Upper lobe of left lung (tissue), 6 donors: Measurements from ENCODE around the gene FYB1. TPM values are rescaled to one million over a fixed set of nuclear protein-coding genes. Genes with fewer than 3 reads are reported as not detected.

Source experiments
- ATAC-seq, 2 donors: fragments of 200-7000 bp; cut with Tn5 transposase; one replicate each; pipeline ENCODE4 v1.9.1; 2022; ENCODE audit warnings: mild to moderate bottlenecking in 2 of 2, moderate library complexity in 2 of 2; ENCODE audit not compliant: low FRiP score in 2 of 2
- DNase-seq, 2 donors: peaks; one replicate each; pipeline ENCODE4 v3.0.0-alpha.2; 2019 to 2020
- H3K27ac ChIP-seq, 4 donors: fragments of 200-600 bp; sonication (generic); one replicate each; pipeline ENCODE4 v1.5.1; 2016 to 2019
- H3K27me3 ChIP-seq, 4 donors: fragments of 200-600 bp; sonication (generic); one replicate each; pipeline ENCODE4 v1.5.1; 2017 to 2019
- H3K36me3 ChIP-seq, 4 donors: fragments of 200-600 bp; sonication (generic); one replicate each; pipeline ENCODE4 v1.5.1; 2016 to 2019
- H3K4me1 ChIP-seq, 4 donors: fragments of 200-600 bp; sonication (generic); one replicate each; pipeline ENCODE4 v1.5.1; 2018 to 2019
- H3K4me3 ChIP-seq, 4 donors: fragments of 200-600 bp; sonication (generic); one replicate each; pipeline ENCODE4 v1.5.1; 2017 to 2019; ENCODE audit warnings: mild to moderate bottlenecking in 2 of 4, moderate library complexity in 1 of 4
- H3K9me3 ChIP-seq, 4 donors: fragments of 200-600 bp; sonication (generic); one replicate each; pipeline ENCODE4 v1.5.1; 2018 to 2019
- CTCF ChIP-seq, 6 experiments: fragments of 450-650 bp in 4 of 6; fragments of 200-600 bp in 2 of 6; sonication (generic) in 2 of 6; IDR thresholded peaks; one replicate each; pipeline ENCODE4 v1.5.1; 2016 to 2019; ENCODE audit warnings: antibody characterized with exemption in 6 of 6
- EP300 ChIP-seq, 4 donors: sonication (generic); formaldehyde crosslinking; IDR thresholded peaks; one replicate each; pipeline ENCODE4 v1.5.1; 2017; ENCODE audit warnings: antibody characterized with exemption in 4 of 4, control low read depth in 2 of 4
- POLR2A ChIP-seq, 4 donors: fragments of 450-650 bp; IDR thresholded peaks; one replicate each; pipeline ENCODE4 v1.5.1; 2016 to 2017; ENCODE audit warnings: antibody characterized with exemption in 4 of 4, mild to moderate bottlenecking in 2 of 4
- POLR2AphosphoS5 ChIP-seq, 2 donors: sonication (generic); formaldehyde crosslinking; IDR thresholded peaks; one replicate each; pipeline ENCODE4 v1.5.1; 2017; ENCODE audit warnings: antibody characterized with exemption in 2 of 2
- WGBS, 2 donors: methylation state at CpG; one replicate each; pipeline ENCODE4 v1.1.5; 2017 to 2018; 5-methylcytosine and 5-hydroxymethylcytosine counted together
- total RNA-seq, 6 donors: library from RNA; depleted of rRNA in 4 of 6; stranded (reverse); fragments of >200 nt in 4 of 6; gene quantifications; one replicate each; pipeline versions ENCODE4 v1.1.0 to v1.2.1, GENCODE V29; 2016 to 2021
- donor health status: DM: no; HTN: no; CAD: no; lungs with moderate emphysema.
- donor health status: DM: no; HTN: yes; CAD: no; lungs with severe emphysema.

The FYB1 gene
- total RNA-seq, 6 donors from 2014 or later, result 24.0 to 97.4 (median 42.5) TPM

- no peak for ATAC-seq
- no peaks in the 10 kb centered on the region for H3K9me3 ChIP-seq
- TF ChIP-seq POLR2A (IDR thresholded peaks at IDR 0.05) (no peak), CTCF (IDR thresholded peaks at IDR 0.05) (no peak), EP300 (IDR thresholded peaks at IDR 0.05) (no peak)
- DNase-seq, result no peak
- no peak overlapping the region for H3K4me3 ChIP-seq
- no peaks in the 10 kb centered on the region for H3K36me3 ChIP-seq
- no peak overlapping the region for H3K27ac ChIP-seq
- WGBS, 2 donors, result 96 to 100% methylated on average over 2 of the region's 2 CpGs
- no peaks in the 10 kb centered on the region for H3K27me3 ChIP-seq
- no peaks in the 10 kb centered on the region for H3K4me1 ChIP-seq
These were observed 109.8 kb downstream of the FYB1 start for GRCh38 chr5:39109606-39110005.

GRCh38 chr5:39108987-39109386, 110.4 kb downstream of the FYB1 start:
- Histone ChIP-seq H3K9me3 (no peaks in the 10 kb centered on the region), H3K4me3 (no peak overlapping the region), H3K27me3 (no peaks in the 10 kb centered on the region), H3K27ac (no peak overlapping the region), H3K36me3 (no peaks in the 10 kb centered on the region), H3K4me1 (no peaks in the 10 kb centered on the region)
- DNase-seq (no peak), ATAC-seq (no peak)
- TF ChIP-seq CTCF (IDR thresholded peaks at IDR 0.05) (no peak), POLR2AphosphoS5 (IDR thresholded peaks at IDR 0.05) (no peak), EP300 (IDR thresholded peaks at IDR 0.05) (no peak), POLR2A (IDR thresholded peaks at IDR 0.05) (no peak)
- WGBS, 2 donors, result 82 to 87% methylated on average over 3 of the region's 3 CpGs

- no peak overlapping the region for H3K27ac ChIP-seq
- no peaks in the 10 kb centered on the region for H3K36me3 ChIP-seq
- no peaks in the 10 kb centered on the region for H3K27me3 ChIP-seq
- no peak for TF ChIP-seq POLR2AphosphoS5 (IDR thresholded peaks at IDR 0.05)
- no peak for TF ChIP-seq CTCF (IDR thresholded peaks at IDR 0.05)
- TF ChIP-seq EP300 (IDR thresholded peaks at IDR 0.05), result no peak
- TF ChIP-seq POLR2A (IDR thresholded peaks at IDR 0.05), result no peak
- ATAC-seq (no peak), DNase-seq (no peak)
- no peak overlapping the region for H3K4me3 ChIP-seq
- H3K4me1 ChIP-seq, result no peaks in the 10 kb centered on the region
- H3K9me3 ChIP-seq, result no peaks in the 10 kb centered on the region
These were observed 112.0 kb downstream of the FYB1 start for GRCh38 chr5:39107350-39107749.

GRCh38 chr5:39106322-39106721, 113.0 kb downstream of the FYB1 start:
- H3K36me3 ChIP-seq, result no peaks in the 10 kb centered on the region
- DNase-seq (no peak), ATAC-seq (no peak)
- H3K9me3 ChIP-seq, result no peaks in the 10 kb centered on the region
- H3K27ac ChIP-seq, result no peak overlapping the region
- WGBS, 2 donors, result 69 to 73% methylated on average over 1 of the region's 1 CpG
- H3K4me3 ChIP-seq, result no peak overlapping the region
- TF ChIP-seq CTCF (IDR thresholded peaks at IDR 0.05) (no peak), EP300 (IDR thresholded peaks at IDR 0.05) (no peak), POLR2A (IDR thresholded peaks at IDR 0.05) (no peak), POLR2AphosphoS5 (IDR thresholded peaks at IDR 0.05) (no peak)
- H3K4me1 ChIP-seq, result no peaks in the 10 kb centered on the region
- H3K27me3 ChIP-seq, result no peaks in the 10 kb centered on the region

GRCh38 chr5:39104221-39104620, 115.1 kb downstream of the FYB1 start:
- no peaks in the 10 kb centered on the region for H3K27me3 ChIP-seq
- no peak overlapping the region for H3K4me3 ChIP-seq
- no peak overlapping the region for H3K27ac ChIP-seq
- no peak for TF ChIP-seq POLR2A (IDR thresholded peaks at IDR 0.05)
- no peaks in the 10 kb centered on the region for H3K36me3 ChIP-seq
- WGBS, 2 donors, result 69 to 92% methylated on average over 1 of the region's 1 CpG
- peaks cover 0 to 5% (median 2%) of the 10 kb centered on the region in 4 donors for H3K4me1 ChIP-seq
- no peaks in the 10 kb centered on the region for H3K9me3 ChIP-seq
- DNase-seq (no peak), ATAC-seq (no peak)
